GM10847 (cell line): Measurements from ENCODE around the gene PRSS23.

Experiments used
- POLR2A ChIP-seq: IDR thresholded peaks from 2 replicates; pipeline ENCODE4 v1.6.1; 2011; ENCODE audit not compliant: insufficient read length; ENCODE audit errors: extremely low read depth

Gene PRSS23

GRCh38 chr11:86802601-86803051, 2.3 kb downstream of the PRSS23 start:
- TF ChIP-seq POLR2A, result no peak

GRCh38 chr11:86803136-86804045, 3.0 kb downstream of the PRSS23 start:
- no peak for TF ChIP-seq POLR2A

- TF ChIP-seq POLR2A, result no peak
These were observed 4.6 kb downstream of the PRSS23 start for GRCh38 chr11:86804951-86805350.

- no peak for TF ChIP-seq POLR2A
These were observed 5.5 kb downstream of the PRSS23 start for GRCh38 chr11:86805873-86806310.

- no peak for TF ChIP-seq POLR2A
These were observed 6.6 kb downstream of the PRSS23 start for GRCh38 chr11:86806903-86807302.

GRCh38 chr11:86807360-86807759, 7.0 kb downstream of the PRSS23 start:
- TF ChIP-seq POLR2A, result no peak

- no peak for TF ChIP-seq POLR2A
These were observed 9.2 kb downstream of the PRSS23 start for GRCh38 chr11:86809561-86809960.

GRCh38 chr11:86810288-86810687, 9.9 kb downstream of the PRSS23 start:
- no peak for TF ChIP-seq POLR2A

- no peak for TF ChIP-seq POLR2A
These were observed 11.4 kb downstream of the PRSS23 start for GRCh38 chr11:86811637-86812321.

GRCh38 chr11:86812322-86812670, 12.0 kb downstream of the PRSS23 start:
- TF ChIP-seq POLR2A, result no peak

GRCh38 chr11:86812981-86813380, 12.6 kb downstream of the PRSS23 start:
- no peak for TF ChIP-seq POLR2A

GRCh38 chr11:86814775-86815174, 14.4 kb downstream of the PRSS23 start:
- no peak for TF ChIP-seq POLR2A

- TF ChIP-seq POLR2A, result no peak
These were observed 15.4 kb downstream of the PRSS23 start for GRCh38 chr11:86815726-86816125.

GRCh38 chr11:86816251-86816726, 15.9 kb downstream of the PRSS23 start:
- no peak for TF ChIP-seq POLR2A

- no peak for TF ChIP-seq POLR2A
These were observed 18.3 kb downstream of the PRSS23 start for GRCh38 chr11:86818462-86819192.

- no peak for TF ChIP-seq POLR2A
These were observed 47.8 kb downstream of the PRSS23 start for GRCh38 chr11:86848132-86848531.

GRCh38 chr11:86849679-86850078, 49.3 kb downstream of the PRSS23 start:
- TF ChIP-seq POLR2A, result no peak
